MM.1S (cell line): ENCODE data around the gene ZGPAT.

Source experiments
- DNase-seq: peaks from one replicate; pipeline ENCODE4 v3.0.0-alpha.2; 2015
- H2AFZ ChIP-seq: fragments of 300-600 bp; sonication (generic); 2 replicates; pipeline ENCODE4 v1.6.0; 2016; ENCODE audit warnings: antibody characterized with exemption, low read length
- H3F3A ChIP-seq: fragments of 300-600 bp; sonication (generic); 2 replicates; pipeline ENCODE4 v1.6.1; 2016; ENCODE audit warnings: mild to moderate bottlenecking, antibody characterized with exemption, low read length, moderate library complexity, mixed read lengths; ENCODE audit not compliant: insufficient read depth
- H3K27ac ChIP-seq: fragments of 300-600 bp; sonication (generic); 2 replicates; pipeline ENCODE4 v1.5.1; 2016; ENCODE audit warnings: mild to moderate bottlenecking, low read length
- H3K27me3 ChIP-seq: fragments of 300-600 bp; sonication (generic); replicated peaks from 2 replicates; pipeline ENCODE4 v1.6.0; 2016; ENCODE audit warnings: low read length; ENCODE audit not compliant: insufficient read depth
- H3K36me3 ChIP-seq: fragments of 300-600 bp; sonication (generic); replicated peaks from 2 replicates; pipeline ENCODE4 v1.6.1; 2016; ENCODE audit warnings: mild to moderate bottlenecking, low read length, mixed read lengths; ENCODE audit not compliant: insufficient read depth
- H3K4me1 ChIP-seq: fragments of 300-600 bp; sonication (generic); 2 replicates; pipeline ENCODE4 v1.6.1; 2016; ENCODE audit warnings: low read length, mixed read lengths
- H3K4me2 ChIP-seq: fragments of 300-600 bp; sonication (generic); 2 replicates; pipeline ENCODE4 v1.6.0; 2016; ENCODE audit warnings: low read depth, low read length
- H3K4me3 ChIP-seq: fragments of 300-600 bp; sonication (generic); 2 replicates; pipeline ENCODE4 v1.5.1; 2016; ENCODE audit warnings: low read length, mixed read lengths
- H3K79me2 ChIP-seq: fragments of 300-600 bp; sonication (generic); 2 replicates; pipeline ENCODE4 v1.6.1; 2016; ENCODE audit warnings: mixed run types, low read length, mixed read lengths
- H3K9ac ChIP-seq: fragments of 300-600 bp; sonication (generic); 2 replicates; pipeline ENCODE4 v1.6.1; 2016; ENCODE audit warnings: low read length, mixed read lengths
- H3K9me2 ChIP-seq: fragments of 300-600 bp; sonication (generic); replicated peaks from 2 replicates; pipeline ENCODE4 v1.6.1; 2016; ENCODE audit warnings: mild to moderate bottlenecking, low read length, mixed read lengths; ENCODE audit not compliant: insufficient read depth
- H3K9me3 ChIP-seq: fragments of 300-600 bp; sonication (generic); replicated peaks from 2 replicates; pipeline ENCODE4 v1.6.1; 2016; ENCODE audit warnings: mild to moderate bottlenecking, low read length, mixed read lengths; ENCODE audit not compliant: insufficient read depth
- H4K20me1 ChIP-seq: fragments of 300-600 bp; sonication (generic); 2 replicates; pipeline ENCODE4 v1.6.1; 2016; ENCODE audit warnings: mild to moderate bottlenecking, low read length, moderate library complexity, mixed read lengths; ENCODE audit not compliant: insufficient read depth
- EZH2 ChIP-seq: fragments of 300-600 bp; sonication (generic); optimal IDR thresholded peaks from 2 replicates; pipeline ENCODE3; 2017; ENCODE audit warnings: low read depth, mild to moderate bottlenecking, antibody characterized with exemption, low read length, mixed read lengths
- EZH2phosphoT487 ChIP-seq: fragments of 300-600 bp; sonication (generic); IDR thresholded peaks from 2 replicates; pipeline ENCODE4 v1.6.1; 2018; ENCODE audit warnings: antibody characterized with exemption, low read length
- TF ChIP-seq, protein P1 (sequence below): fragments of 300-600 bp; sonication (generic); IDR thresholded peaks from 2 replicates; pipeline ENCODE4 v1.5.1; 2016; ENCODE audit warnings: antibody characterized with exemption, low read length, mixed read lengths

The ZGPAT gene

DNA sequence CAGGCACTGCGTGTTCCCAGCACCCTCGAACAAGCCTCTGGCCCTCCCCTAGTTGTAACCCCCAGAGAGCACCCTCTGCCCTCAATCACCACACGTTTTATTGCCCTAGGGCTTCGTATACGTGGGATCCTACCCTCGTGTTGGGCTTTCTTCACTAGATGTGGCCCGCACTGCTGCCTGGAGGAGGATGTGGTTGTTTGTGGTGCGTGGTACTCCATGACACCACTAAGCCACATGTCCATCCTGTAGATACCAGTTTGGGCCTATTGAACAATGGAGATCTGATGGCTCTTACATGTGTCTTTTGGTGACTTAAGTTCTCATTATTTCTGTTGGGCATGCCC, 48.8 kb downstream of the ZGPAT start:
- no peaks in the 10 kb centered on the region for H3K36me3 ChIP-seq
- H3K9ac ChIP-seq = no peak overlapping the region
- H3K9me3 ChIP-seq = no peaks in the 10 kb centered on the region
- H3K27me3 ChIP-seq = peaks cover 88% of the 10 kb centered on the region
- no peaks in the 10 kb centered on the region for H3K9me2 ChIP-seq
- no peaks in the 10 kb centered on the region for H4K20me1 ChIP-seq
- TF ChIP-seq, protein P1, sequence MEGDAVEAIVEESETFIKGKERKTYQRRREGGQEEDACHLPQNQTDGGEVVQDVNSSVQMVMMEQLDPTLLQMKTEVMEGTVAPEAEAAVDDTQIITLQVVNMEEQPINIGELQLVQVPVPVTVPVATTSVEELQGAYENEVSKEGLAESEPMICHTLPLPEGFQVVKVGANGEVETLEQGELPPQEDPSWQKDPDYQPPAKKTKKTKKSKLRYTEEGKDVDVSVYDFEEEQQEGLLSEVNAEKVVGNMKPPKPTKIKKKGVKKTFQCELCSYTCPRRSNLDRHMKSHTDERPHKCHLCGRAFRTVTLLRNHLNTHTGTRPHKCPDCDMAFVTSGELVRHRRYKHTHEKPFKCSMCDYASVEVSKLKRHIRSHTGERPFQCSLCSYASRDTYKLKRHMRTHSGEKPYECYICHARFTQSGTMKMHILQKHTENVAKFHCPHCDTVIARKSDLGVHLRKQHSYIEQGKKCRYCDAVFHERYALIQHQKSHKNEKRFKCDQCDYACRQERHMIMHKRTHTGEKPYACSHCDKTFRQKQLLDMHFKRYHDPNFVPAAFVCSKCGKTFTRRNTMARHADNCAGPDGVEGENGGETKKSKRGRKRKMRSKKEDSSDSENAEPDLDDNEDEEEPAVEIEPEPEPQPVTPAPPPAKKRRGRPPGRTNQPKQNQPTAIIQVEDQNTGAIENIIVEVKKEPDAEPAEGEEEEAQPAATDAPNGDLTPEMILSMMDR = no peak
- TF ChIP-seq EZH2phosphoT487 (no peak), EZH2 (no peak)
- DNase-seq = no peak
- H3F3A ChIP-seq = no peaks in the 10 kb centered on the region
- H3K4me3 ChIP-seq = no peak overlapping the region
- no peaks in the 10 kb centered on the region for H3K79me2 ChIP-seq
- no peak overlapping the region for H3K4me2 ChIP-seq
- no peak overlapping the region for H2AFZ ChIP-seq
- H3K27ac ChIP-seq = no peak overlapping the region
- no peaks in the 10 kb centered on the region for H3K4me1 ChIP-seq

DNA sequence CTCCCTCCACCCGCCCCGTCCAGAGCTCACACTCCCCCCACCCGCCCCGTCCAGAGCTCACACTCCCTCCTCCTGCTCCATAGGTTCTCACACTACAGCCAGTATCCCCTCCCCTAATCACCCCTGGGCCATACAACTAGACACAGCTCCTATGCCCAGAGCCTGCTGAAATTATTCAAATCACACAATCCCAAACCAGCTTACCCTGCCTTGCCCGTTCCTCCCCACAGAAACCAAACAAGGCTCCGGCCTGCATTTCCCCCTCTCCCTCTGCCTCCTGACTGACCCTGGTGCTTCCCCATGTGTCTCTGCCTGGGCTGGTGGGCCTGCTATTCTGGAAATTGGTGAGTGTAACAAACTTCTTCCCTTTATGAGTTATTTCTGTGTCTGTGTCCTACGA, 50.3 kb downstream of the ZGPAT start:
- Histone ChIP-seq H3K9me3 (no peaks in the 10 kb centered on the region), H3K9ac (no peak overlapping the region), H3K9me2 (no peaks in the 10 kb centered on the region), H3K4me3 (no peak overlapping the region), H2AFZ (no peak overlapping the region), H3K27ac (no peak overlapping the region), H3K27me3 (peaks cover 97% of the 10 kb centered on the region), H3K4me2 (no peak overlapping the region), H4K20me1 (no peaks in the 10 kb centered on the region), H3K4me1 (no peaks in the 10 kb centered on the region), H3K79me2 (no peaks in the 10 kb centered on the region), H3K36me3 (no peaks in the 10 kb centered on the region), H3F3A (no peaks in the 10 kb centered on the region)
- TF ChIP-seq, protein P1 = no peak
- TF ChIP-seq EZH2 (no peak), EZH2phosphoT487 (no peak)
- DNase-seq = no peak

DNA sequence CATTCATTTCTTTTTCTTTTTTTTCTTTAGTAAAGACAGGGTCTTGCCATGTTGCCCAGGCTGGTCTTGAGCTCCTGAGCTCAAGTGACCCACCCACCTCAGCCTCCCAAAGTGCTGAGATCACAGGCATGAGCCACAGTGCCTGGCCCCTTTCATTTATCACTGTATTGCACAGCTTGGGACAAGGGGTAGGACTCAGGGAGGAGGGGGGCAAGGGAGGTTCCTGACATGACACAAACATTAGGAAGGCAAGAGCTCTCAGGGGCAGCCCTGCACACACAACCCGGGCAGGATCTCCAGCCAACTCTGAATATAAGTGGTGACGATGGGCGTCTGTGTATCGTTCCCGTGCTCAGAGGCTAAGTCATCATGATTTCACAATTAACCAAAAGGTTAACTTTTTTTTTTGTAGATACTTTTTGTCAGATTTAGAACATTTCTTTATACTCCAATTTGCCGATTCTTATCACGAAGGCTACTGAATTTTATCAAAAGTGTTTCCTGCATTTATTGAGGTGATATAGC, 51.6 kb downstream of the ZGPAT start:
- Histone ChIP-seq H3K27me3 (peaks cover 94% of the 10 kb centered on the region), H3F3A (no peaks in the 10 kb centered on the region), H3K27ac (no peak overlapping the region), H4K20me1 (no peaks in the 10 kb centered on the region), H3K36me3 (no peaks in the 10 kb centered on the region), H2AFZ (no peak overlapping the region), H3K9ac (no peak overlapping the region), H3K4me1 (no peaks in the 10 kb centered on the region), H3K79me2 (no peaks in the 10 kb centered on the region), H3K4me3 (no peak overlapping the region), H3K4me2 (no peak overlapping the region), H3K9me2 (no peaks in the 10 kb centered on the region), H3K9me3 (no peaks in the 10 kb centered on the region)
- TF ChIP-seq, protein P1 = no peak
- no peak for TF ChIP-seq EZH2phosphoT487
- TF ChIP-seq EZH2 = no peak
- no peak for DNase-seq
